ENCODE measurements around the gene PLA2G4E.

DNA sequence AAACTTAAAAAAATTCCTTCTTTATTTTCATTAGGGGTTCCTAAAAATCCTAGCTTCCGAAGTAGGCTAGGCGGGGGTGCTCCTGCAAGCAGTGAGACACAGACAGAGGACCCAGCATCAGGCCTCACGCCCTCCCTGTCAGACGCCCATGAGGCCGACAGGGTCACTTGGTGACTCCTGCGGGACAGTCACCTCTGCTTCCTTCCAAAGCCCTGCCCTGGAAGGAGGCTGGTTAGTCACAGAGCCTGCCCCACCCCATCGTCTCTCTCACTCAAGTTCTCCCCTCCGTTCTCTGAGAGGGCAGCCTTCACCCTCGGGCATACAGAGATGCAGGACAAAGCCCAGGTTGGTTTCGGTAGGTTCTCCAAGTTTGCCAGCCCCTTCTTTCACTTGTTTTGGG lies 87.1 kb downstream of the PLA2G4E start:
- TF ChIP-seq, protein P1, sequence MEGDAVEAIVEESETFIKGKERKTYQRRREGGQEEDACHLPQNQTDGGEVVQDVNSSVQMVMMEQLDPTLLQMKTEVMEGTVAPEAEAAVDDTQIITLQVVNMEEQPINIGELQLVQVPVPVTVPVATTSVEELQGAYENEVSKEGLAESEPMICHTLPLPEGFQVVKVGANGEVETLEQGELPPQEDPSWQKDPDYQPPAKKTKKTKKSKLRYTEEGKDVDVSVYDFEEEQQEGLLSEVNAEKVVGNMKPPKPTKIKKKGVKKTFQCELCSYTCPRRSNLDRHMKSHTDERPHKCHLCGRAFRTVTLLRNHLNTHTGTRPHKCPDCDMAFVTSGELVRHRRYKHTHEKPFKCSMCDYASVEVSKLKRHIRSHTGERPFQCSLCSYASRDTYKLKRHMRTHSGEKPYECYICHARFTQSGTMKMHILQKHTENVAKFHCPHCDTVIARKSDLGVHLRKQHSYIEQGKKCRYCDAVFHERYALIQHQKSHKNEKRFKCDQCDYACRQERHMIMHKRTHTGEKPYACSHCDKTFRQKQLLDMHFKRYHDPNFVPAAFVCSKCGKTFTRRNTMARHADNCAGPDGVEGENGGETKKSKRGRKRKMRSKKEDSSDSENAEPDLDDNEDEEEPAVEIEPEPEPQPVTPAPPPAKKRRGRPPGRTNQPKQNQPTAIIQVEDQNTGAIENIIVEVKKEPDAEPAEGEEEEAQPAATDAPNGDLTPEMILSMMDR (conservative IDR thresholded peaks at IDR 0.05) = no peak
- no peak for TF ChIP-seq EZH2 (IDR thresholded peaks at IDR 0.05; ENCODE audit: low read depth)

All from PC-9 (cell line).